Stimulated activated effector memory CD8-positive, alpha-beta T cell treated with anti-CD3 and anti-CD28 coated beads, Interleukin-12 subunit alpha, Interleukin-12 subunit beta, amount 100 ng/mL, for 72 hours (primary cell): ENCODE data around the gene SRPRA.

Experiments used
- ATAC-seq: fragments of 150-1000 bp; cut with Tn5 transposase; 2 replicates; pipeline ENCODE4 v1.10.0; 2021
- DNase-seq, 2 donors: peaks; one replicate each; pipeline ENCODE4 v3.0.0; 2021 to 2022; ENCODE audit warnings: low spot score in 2 of 2
- H3K27ac Mint-ChIP-seq: one replicate; pipeline ENCODE4 v1.8.0; 2022; ENCODE audit warnings: mild to moderate bottlenecking, mixed read lengths
- H3K36me3 Mint-ChIP-seq: one replicate; pipeline ENCODE4 v1.8.0; 2022; ENCODE audit warnings: mild to moderate bottlenecking, mixed read lengths
- H3K4me1 Mint-ChIP-seq: one replicate; pipeline ENCODE4 v1.8.0; 2022; ENCODE audit warnings: mixed read lengths
- H3K4me3 Mint-ChIP-seq: one replicate; pipeline ENCODE4 v1.8.0; 2022; ENCODE audit warnings: mild to moderate bottlenecking, mixed read lengths
- H3K9me3 Mint-ChIP-seq: one replicate; pipeline ENCODE4 v1.8.0; 2022; ENCODE audit warnings: mixed read lengths

SRPRA gene

DNA sequence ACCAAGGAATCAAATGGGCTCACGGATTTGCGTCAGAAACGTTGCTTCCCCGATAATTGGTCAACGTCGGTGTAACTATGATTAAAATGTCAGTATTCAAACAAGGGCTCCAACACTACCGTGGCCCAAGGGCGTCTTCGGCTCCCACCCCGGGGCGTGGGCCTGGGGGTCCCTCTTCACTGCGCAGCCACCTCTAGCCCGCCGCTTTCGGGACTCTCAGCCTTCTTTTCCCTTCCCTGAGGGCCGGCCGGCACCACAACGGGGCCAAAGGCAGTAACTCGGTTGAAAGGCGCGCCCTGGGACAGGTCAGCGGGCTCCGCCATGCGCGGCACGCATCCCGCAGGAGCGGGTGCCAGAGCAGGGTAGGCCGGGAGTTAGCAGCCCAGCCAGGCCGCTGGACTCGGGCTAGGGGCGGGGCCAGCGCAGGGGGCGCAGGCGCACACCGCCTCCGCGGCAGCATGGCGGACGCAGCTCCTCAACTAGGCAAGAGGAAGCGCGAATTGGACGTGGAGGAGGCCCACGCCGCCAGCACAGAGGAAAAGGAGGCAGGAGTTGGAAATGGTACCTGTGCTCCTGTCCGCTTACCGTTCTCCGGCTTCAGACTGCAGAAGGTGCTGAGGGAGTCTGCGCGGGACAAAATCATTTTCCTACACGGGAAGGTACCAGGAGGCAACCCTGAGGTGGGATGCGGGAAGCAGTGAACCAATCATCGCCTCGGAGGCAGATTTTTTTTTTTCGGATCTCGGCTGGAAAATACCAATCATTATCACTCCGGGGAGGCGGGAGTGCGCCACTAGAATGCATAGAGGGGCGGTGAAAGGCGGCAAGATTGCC, 35.1 kb upstream of the SRPRA start, which contains the start of gene DCPS:
TSS of gene DCPS (plus strand) at position 438 of the 834 bp plus-strand sequence. CDS start at position 459, 21 bp downstream.
- Mint-ChIP-seq H3K36me3 (peaks cover 87% of the 10 kb centered on the region), H3K27ac (peak within 1 kb of the TSS; percentile 97), H3K4me3 (peak within 1 kb of the TSS; percentile 93), H3K9me3 (no peaks in the 10 kb centered on the region), H3K4me1 (peaks cover 24% of the 10 kb centered on the region)
- peak; percentile 88 to 94 for DNase-seq
- peak; percentile 97 for ATAC-seq

DNA sequence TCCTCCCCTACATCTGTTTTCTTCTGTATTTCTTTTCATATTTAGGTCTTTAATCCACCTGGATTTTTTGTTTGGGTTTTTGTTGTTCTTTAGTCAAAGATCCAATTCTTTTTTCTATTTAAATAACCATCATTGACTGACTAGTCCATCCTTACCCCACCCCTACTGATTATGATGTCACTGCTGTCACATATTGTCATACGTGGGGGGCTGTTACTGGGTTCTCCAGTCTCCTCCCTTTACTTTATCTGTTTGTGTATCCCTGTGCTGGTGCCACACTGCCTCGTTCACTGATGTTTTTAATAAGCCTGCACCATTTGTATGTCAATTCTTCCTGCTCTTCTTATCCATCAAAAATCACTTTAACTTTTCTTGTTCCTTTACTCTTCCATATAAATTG, 28.3 kb upstream of the SRPRA start:
- no peak overlapping the region for H3K27ac Mint-ChIP-seq
- no peak for ATAC-seq
- no peaks in the 10 kb centered on the region for H3K9me3 Mint-ChIP-seq
- no peak for DNase-seq
- peaks cover 95% of the 10 kb centered on the region for H3K36me3 Mint-ChIP-seq
- peaks cover 12% of the 10 kb centered on the region for H3K4me1 Mint-ChIP-seq
- no peak overlapping the region for H3K4me3 Mint-ChIP-seq

DNA sequence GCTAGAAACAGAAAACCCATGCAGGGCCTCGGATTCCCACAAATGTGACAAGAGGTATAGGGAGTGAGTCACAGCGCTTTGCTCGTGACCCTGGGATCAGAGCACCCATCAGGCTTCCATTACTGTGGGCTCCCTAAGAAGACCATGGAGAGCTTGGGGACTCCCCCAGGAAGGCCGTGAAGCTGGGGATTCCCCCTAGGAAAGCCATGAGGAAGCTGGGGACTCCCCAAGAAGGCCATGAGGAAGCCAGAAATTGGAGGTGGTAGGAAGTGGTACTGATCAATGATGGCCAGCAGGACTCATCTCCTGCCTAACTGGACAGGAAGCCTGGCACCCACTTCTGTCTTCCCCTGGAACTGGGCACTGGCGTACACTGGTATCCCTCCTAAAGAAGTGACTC, 25.0 kb upstream of the SRPRA start:
- peak overlapping the region; percentile 33 for H3K27ac Mint-ChIP-seq
- H3K4me3 Mint-ChIP-seq: no peak overlapping the region
- no peaks in the 10 kb centered on the region for H3K9me3 Mint-ChIP-seq
- H3K4me1 Mint-ChIP-seq: peaks cover 12% of the 10 kb centered on the region
- DNase-seq: no peak
- ATAC-seq: no peak
- H3K36me3 Mint-ChIP-seq: peaks cover 86% of the 10 kb centered on the region

DNA sequence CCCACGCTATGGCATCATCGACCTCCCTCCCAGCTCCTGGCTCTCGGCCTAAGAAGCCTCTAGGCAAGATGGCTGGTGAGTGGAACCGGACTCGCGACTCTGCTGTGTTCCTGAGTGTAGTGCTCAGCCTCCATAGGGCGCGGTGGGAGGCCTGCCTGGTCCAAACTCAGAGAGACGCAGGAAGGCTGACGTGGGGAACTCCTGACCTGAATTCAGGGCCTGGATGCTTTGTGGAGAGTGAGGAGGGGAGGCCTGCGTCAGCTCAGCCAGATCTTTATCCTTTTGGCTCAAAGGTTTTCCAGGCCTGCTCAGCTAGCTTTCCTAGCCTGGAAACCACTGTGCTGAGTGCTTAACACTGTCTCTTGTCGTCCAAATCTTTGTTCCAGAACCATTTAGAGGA, 22.2 kb upstream of the SRPRA start:
- H3K27ac Mint-ChIP-seq: no peak overlapping the region
- H3K36me3 Mint-ChIP-seq: peaks cover 73% of the 10 kb centered on the region
- H3K4me1 Mint-ChIP-seq: peaks cover 12% of the 10 kb centered on the region
- no peak overlapping the region for H3K4me3 Mint-ChIP-seq
- no peaks in the 10 kb centered on the region for H3K9me3 Mint-ChIP-seq
- no peak for ATAC-seq
- DNase-seq: no peak

DNA sequence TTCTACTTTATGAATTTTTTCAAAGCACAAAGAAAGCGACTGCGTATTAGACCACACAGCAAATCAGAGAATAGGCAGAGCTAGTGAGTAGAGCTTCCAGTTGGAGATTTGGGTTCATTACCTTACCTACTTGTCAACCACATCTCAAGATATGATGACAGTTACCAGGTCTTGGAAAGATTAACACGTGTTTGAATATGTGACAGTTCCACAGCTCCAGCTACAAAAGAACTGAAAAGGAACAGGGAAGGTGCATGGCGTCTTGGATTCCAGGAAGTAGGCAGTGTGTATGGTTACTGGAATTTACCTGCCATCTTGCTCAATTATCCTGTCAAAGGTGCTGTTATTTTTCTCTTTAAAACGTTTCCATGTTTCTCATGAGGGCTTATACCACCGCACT, 19.5 kb upstream of the SRPRA start:
- no peak overlapping the region for H3K27ac Mint-ChIP-seq
- H3K4me3 Mint-ChIP-seq: no peak overlapping the region
- H3K4me1 Mint-ChIP-seq: peaks cover 20% of the 10 kb centered on the region
- DNase-seq (no peak), ATAC-seq (no peak)
- H3K9me3 Mint-ChIP-seq: no peaks in the 10 kb centered on the region
- H3K36me3 Mint-ChIP-seq: peaks cover 51% of the 10 kb centered on the region

DNA sequence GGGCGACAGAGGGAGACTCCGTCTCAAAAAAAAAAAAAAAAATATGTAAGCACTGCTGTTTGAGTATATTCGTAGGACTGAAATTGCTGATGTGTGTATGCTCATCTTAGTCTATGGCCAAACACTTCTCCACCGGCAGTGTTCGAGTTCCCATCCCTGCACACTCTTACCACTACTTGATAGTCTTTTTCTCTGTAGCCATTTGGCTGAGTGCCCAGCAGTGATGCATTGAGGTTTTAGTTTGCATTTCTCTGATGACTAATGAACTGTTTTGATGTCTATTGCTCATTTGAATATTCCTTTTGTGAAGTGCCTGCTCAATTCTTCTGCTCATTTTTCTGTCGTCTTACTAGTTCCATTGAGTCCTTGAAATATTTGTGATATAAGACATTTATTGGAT, 16.1 kb upstream of the SRPRA start:
- H3K4me3 Mint-ChIP-seq: peak overlapping the region; percentile 94

DNA sequence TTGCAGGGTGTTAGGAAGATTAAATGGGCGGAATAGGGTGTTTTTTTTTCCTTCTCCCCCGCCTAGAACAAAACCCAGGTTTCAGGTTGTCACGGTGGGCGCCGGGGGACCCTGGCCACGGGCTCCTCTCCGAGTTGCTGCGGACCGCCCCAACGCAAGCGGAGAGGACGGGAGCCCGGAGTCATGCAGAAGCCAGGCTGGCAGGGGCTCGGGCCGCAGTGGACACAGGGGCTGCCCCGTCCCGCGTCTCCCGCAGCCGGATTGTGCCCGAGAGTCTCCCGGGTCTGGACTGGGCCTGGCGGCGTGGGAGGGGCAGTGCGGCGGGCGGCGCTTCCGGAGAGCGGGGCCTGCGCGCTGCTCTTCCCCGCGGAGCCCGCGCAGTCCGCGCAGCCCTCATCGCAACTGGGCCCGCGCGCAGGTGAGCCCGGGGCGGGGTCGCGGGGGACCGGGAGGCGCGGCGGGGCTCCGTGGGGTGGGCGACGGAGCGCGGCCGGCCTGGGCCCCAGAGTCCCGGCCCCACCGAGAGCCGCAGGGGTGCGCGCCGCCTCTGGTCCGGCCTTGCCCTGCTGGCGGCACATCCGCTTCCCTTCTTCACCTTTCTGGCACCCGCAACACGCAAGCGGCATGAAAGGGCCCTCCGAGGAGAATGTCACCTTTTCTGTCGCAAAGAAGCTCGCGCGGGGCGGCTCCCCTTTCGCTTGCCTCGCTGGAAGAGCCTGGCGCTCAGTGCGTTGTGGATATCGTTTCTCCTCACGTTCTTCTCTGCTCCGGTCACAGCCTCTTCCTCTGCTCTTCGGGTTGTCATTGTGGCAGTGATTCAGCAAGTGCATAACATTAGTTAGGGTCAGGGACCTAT, 14.3 kb upstream of the SRPRA start, which contains the start of gene TIRAP:
TSS of gene TIRAP (plus strand) at position 358 of the 856 bp plus-strand sequence. CDS start 7,802 bp downstream, outside the sequence.
- peak within 1 kb of the TSS; percentile 94 for H3K4me3 Mint-ChIP-seq
- DNase-seq (peak; percentile 51 to 85), ATAC-seq (peak; percentile 76)
- H3K4me1 Mint-ChIP-seq: peaks cover 45% of the 10 kb centered on the region
- H3K9me3 Mint-ChIP-seq: no peaks in the 10 kb centered on the region
- H3K36me3 Mint-ChIP-seq: peaks cover 20% of the 10 kb centered on the region
- peak within 1 kb of the TSS; percentile 98 for H3K27ac Mint-ChIP-seq

More for the DNA sequence above, 16.1 kb upstream of the SRPRA start:
- peak overlapping the region; percentile 61 for H3K27ac Mint-ChIP-seq
- H3K9me3 Mint-ChIP-seq: no peaks in the 10 kb centered on the region
- peaks cover 40% of the 10 kb centered on the region for H3K4me1 Mint-ChIP-seq
- DNase-seq: peak; percentile 71 to 87
- peak; percentile 77 for ATAC-seq
- H3K36me3 Mint-ChIP-seq: peaks cover 28% of the 10 kb centered on the region

DNA sequence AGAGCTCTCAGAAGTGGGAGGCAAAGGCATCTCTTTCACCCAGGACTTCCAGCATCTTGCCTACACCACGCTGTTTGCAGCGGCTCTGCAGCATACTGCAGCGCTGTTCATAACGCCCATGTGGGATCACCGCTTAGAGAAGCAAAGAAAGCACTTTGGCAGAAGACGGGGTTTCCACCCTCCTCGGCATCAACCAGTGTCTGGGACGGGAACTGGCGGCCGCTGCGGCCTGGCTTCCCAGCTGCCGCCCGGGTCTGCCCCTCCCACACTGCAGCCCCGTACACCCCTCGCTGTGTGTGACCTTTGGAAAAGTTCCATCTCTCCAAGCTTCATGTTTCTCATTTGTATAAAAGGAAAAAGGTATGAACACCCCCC, 13.7 kb upstream of the SRPRA start:
- H3K27ac Mint-ChIP-seq: peak overlapping the region; percentile 98
- peak in 1 of 2 donors; percentile 58 for DNase-seq
- no peaks in the 10 kb centered on the region for H3K9me3 Mint-ChIP-seq
- peaks cover 17% of the 10 kb centered on the region for H3K36me3 Mint-ChIP-seq
- peak; percentile 26 for ATAC-seq
- H3K4me3 Mint-ChIP-seq: peak overlapping the region; percentile 94
- H3K4me1 Mint-ChIP-seq: peaks cover 45% of the 10 kb centered on the region

DNA sequence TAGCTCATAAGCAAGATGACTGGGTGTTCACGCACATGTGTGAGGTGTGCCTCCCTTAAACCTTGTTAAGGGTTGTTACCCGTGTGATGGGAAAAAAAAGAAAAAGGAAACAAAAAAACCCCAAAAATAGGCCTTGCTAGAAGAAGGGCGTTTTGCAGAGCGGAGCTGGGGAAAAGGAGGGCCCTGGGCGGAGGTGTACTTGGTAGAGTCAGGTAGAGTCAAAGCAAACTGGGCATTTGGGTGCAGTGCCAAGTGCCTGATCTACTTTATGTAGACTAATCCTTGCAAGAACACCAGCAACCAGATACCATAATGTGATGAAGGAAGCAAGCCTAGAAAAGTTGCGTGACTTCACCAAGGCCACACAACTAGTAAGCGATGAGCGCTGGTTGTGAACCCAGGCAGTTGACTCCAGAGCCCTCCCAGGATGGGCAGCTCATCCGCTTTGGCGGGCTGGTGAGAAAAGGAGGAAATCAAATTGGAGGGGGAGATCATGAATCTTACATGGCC, 13.0 kb upstream of the SRPRA start:
- DNase-seq (no peak), ATAC-seq (no peak)
- peaks cover 16% of the 10 kb centered on the region for H3K36me3 Mint-ChIP-seq
- H3K27ac Mint-ChIP-seq: peak overlapping the region; percentile 98
- H3K4me3 Mint-ChIP-seq: peak overlapping the region; percentile 94
- H3K9me3 Mint-ChIP-seq: no peaks in the 10 kb centered on the region
- H3K4me1 Mint-ChIP-seq: peaks cover 45% of the 10 kb centered on the region

DNA sequence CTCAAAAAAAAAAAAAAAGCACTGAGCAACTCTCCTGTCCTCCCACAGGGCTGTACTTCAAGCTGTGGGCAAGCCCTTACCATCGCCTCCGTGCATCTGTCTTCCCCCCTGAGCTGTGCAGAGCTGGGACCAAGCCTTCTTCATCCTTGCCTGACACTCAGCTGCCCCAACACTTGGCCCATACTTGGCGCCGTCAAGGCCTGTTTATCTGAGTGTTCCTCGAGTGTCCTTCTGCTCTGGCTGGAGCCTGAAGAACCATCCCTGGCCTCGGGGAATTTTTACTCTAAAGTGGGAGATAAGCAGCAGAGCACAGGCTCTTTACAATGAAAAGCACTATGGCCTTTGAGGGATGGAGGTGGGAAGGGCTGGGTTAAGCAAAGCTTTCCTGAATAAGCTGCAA, 12.6 kb upstream of the SRPRA start:
- Mint-ChIP-seq H3K36me3 (peaks cover 16% of the 10 kb centered on the region), H3K27ac (peak overlapping the region; percentile 98), H3K4me1 (peaks cover 45% of the 10 kb centered on the region), H3K9me3 (no peaks in the 10 kb centered on the region), H3K4me3 (peak overlapping the region; percentile 94)
- DNase-seq (no peak), ATAC-seq (no peak)

DNA sequence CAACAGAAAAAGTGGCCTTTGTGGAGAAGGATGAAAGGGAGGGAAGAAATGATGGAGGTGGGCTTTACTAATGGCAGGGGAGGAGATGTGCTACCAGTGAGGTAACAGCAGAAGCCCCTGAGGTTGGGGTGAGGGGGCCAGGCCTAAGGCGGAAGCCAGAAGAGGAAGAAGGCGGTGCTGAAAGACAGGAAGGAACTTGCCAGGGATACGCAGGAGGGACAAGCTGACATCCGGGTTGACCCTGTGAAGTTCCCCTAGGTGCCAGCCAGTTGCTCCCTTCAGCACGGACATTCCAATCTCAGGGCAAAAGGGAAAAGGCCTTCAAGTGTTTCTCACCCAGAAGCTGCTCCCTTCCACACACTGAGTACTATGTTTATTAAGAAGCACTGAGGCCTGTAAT, 11.9 kb upstream of the SRPRA start:
- peaks cover 51% of the 10 kb centered on the region for H3K4me1 Mint-ChIP-seq
- no peaks in the 10 kb centered on the region for H3K9me3 Mint-ChIP-seq
- H3K27ac Mint-ChIP-seq: peak overlapping the region; percentile 65
- peaks cover 21% of the 10 kb centered on the region for H3K36me3 Mint-ChIP-seq
- ATAC-seq: no peak
- H3K4me3 Mint-ChIP-seq: no peak overlapping the region
- no peak for DNase-seq

DNA sequence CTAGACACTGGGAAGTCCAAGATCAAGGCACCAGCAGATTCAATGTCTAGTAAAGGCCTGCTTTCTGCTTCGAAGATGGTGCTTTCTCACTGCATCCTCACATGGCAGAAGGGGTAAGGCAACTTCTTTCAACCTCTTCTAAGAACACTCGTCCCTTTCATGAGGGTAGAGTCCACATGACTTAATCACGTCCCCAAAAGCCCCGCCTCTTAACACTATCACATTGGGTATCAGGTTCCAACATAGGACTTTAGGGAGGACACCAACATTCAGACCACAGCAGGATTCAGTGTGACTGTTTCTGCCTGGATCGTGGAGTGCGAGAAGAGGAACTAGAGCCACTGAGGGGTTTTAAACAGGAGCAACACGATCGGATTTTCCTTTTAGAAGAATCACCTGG, 10.5 kb upstream of the SRPRA start:
- no peak for ATAC-seq
- DNase-seq: no peak
- H3K27ac Mint-ChIP-seq: no peak overlapping the region
- H3K9me3 Mint-ChIP-seq: no peaks in the 10 kb centered on the region
- H3K4me1 Mint-ChIP-seq: peaks cover 40% of the 10 kb centered on the region
- H3K36me3 Mint-ChIP-seq: peaks cover 33% of the 10 kb centered on the region
- H3K4me3 Mint-ChIP-seq: no peak overlapping the region

DNA sequence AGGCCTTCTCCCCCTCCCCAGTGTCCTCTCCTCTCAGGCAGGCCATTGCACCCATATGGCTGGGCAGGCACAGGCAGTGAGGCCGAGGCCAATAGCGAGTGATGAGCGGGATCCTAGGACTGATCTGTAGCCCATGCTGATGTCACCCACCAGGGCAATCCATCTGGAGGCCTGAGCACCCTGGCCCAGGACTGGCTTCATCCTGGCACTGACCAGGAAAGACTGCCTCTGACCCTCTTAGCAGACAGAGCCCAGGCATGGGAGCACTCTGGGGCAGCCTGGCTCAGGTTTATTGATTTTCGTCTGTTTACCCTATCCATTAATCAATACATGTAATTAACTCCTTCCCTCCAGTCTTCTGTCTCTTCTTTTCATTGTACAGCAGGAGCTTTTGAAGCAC, 9.1 kb upstream of the SRPRA start:
- Mint-ChIP-seq H3K36me3 (peaks cover 33% of the 10 kb centered on the region), H3K27ac (no peak overlapping the region), H3K9me3 (no peaks in the 10 kb centered on the region), H3K4me1 (peaks cover 32% of the 10 kb centered on the region), H3K4me3 (no peak overlapping the region)
- ATAC-seq (no peak), DNase-seq (no peak)

DNA sequence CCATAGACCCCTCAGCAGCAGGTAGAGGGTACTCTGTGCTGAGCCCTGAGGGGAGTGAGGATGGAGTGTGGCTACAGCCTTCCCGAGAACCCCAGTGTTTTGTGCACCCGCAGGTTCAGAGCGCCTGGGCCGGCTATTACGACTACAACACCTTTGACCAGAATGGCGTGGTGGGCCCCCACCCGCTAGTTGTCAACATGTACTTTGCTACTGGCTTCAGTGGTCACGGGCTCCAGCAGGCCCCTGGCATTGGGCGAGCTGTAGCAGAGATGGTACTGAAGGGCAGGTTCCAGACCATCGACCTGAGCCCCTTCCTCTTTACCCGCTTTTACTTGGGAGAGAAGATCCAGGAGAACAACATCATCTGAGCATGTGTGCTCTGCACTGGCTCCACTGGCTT, 8.6 kb upstream of the SRPRA start:
- ATAC-seq (no peak), DNase-seq (no peak)
- Mint-ChIP-seq H3K27ac (no peak overlapping the region), H3K4me3 (no peak overlapping the region), H3K36me3 (peaks cover 34% of the 10 kb centered on the region), H3K9me3 (no peaks in the 10 kb centered on the region), H3K4me1 (peaks cover 30% of the 10 kb centered on the region)

DNA sequence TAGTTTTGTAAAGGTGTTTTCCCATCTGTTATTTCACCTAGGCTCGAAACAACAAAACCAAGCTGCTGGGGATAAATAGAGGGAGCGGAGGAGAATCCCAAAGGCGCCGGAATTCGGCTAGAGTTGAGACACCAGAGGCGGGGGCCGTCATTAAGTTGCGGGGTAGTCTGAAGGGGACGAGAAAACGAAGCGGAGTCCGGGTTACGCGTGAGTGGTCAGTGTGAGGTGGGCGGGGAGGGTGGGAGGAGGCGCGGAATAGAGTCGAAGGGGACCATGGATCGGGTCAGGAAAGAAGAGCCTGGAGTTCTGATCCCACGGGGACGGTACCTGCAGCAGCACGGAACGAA, 361 bp downstream of the SRPRA start:
- Mint-ChIP-seq H3K36me3 (peaks cover 70% of the 10 kb centered on the region), H3K9me3 (no peaks in the 10 kb centered on the region), H3K4me3 (peak overlapping the region; percentile 98), H3K4me1 (peaks cover 49% of the 10 kb centered on the region), H3K27ac (peak overlapping the region; percentile 98)
- ATAC-seq (no peak), DNase-seq (no peak)
